ENCODE measurements around the gene CDH18.

CDH18 gene

DNA sequence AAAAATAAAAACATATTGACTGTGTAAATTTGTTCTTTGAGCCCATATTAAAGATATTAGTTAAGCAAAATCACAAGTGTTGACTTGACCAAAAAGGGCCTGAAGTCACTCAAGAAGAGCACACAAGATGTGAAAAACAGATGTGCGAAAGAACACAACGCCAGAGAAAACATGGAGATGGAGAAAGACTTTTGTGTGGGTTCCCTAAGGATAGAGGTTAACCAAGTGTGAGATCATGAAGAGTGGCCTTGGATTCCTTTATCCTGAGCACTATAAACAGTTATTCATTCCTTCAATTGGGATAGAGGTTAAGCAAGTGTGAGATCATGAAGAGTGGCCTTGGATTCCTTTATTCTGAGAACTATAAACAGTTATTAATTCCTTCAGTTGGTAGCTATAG, 361.8 kb downstream of the CDH18 start:
- Histone ChIP-seq H3K9ac (ENCODE audit: low read length) (no peak overlapping the region), H4K20me1 (ENCODE audit: insufficient read depth, low read length) (no peaks in the 10 kb centered on the region), H3F3A (ENCODE audit: insufficient read depth, low read length) (no peaks in the 10 kb centered on the region), H3K4me1 (ENCODE audit: insufficient read depth, low read length, severe bottlenecking) (no peaks in the 10 kb centered on the region), H3K9me3 (ENCODE audit: low read length) (no peaks in the 10 kb centered on the region), H3K36me3 (ENCODE audit: insufficient read depth, low read length) (no peaks in the 10 kb centered on the region), H2AFZ (ENCODE audit: low read length) (no peak overlapping the region), H3K4me3 (ENCODE audit: low read depth, low read length, poor library complexity, severe bottlenecking) (no peak overlapping the region), H3K27me3 (ENCODE audit: insufficient read depth, low read length) (no peaks in the 10 kb centered on the region), H3K4me2 (ENCODE audit: low read length) (no peak overlapping the region), H3K9me2 (ENCODE audit: low read depth, low read length) (no peaks in the 10 kb centered on the region), H3K79me2 (ENCODE audit: insufficient read depth, low read length) (no peaks in the 10 kb centered on the region), H3K27ac (ENCODE audit: low read depth, low read length, poor library complexity, severe bottlenecking) (no peak overlapping the region)
- TF ChIP-seq, protein P1, sequence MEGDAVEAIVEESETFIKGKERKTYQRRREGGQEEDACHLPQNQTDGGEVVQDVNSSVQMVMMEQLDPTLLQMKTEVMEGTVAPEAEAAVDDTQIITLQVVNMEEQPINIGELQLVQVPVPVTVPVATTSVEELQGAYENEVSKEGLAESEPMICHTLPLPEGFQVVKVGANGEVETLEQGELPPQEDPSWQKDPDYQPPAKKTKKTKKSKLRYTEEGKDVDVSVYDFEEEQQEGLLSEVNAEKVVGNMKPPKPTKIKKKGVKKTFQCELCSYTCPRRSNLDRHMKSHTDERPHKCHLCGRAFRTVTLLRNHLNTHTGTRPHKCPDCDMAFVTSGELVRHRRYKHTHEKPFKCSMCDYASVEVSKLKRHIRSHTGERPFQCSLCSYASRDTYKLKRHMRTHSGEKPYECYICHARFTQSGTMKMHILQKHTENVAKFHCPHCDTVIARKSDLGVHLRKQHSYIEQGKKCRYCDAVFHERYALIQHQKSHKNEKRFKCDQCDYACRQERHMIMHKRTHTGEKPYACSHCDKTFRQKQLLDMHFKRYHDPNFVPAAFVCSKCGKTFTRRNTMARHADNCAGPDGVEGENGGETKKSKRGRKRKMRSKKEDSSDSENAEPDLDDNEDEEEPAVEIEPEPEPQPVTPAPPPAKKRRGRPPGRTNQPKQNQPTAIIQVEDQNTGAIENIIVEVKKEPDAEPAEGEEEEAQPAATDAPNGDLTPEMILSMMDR (IDR thresholded peaks at IDR 0.05; ENCODE audit: low read length) = no peak
- TF ChIP-seq EZH2 (IDR thresholded peaks at IDR 0.05; ENCODE audit: borderline replicate concordance, low read length) = no peak

DNA sequence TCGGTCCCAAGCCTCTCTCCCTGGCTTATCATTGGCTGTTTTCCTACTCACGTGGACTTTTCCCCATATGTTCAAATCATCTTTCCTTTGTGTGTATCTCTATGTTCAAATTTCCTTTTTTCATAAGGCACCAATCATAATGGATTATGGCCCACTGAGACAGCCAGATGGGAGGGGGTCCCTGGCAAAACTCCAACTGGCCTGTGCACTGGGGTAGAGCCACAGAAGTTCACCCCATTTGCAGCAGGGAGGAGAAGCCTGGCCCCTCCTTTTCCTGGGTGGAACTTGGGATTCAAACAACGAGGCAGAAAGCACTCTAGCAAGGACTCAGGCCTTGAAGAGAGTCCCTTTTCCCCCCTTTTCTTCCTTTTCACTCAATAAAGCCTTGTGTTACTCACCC, 362.4 kb downstream of the CDH18 start:
- H2AFZ ChIP-seq (ENCODE audit: low read length) = no peak overlapping the region

DNA sequence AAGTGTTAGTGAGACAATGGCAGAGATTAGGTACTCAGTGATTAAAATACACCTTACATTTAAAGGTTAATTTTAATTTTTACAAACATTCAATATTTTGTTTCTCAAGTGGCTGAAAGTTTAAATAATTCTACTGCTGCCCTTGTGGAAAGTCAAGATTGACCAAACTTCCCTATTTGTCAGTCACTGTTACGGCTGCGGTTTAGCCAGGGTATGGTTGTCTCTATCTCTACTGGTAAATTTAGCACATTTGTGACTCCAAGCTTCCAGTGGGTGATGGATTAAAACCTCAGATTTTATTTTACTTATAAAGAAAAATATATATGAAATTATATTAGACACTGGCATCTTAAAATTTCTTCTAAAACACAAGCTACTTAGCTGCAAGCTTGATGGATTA, 368.4 kb downstream of the CDH18 start:
- no peak overlapping the region for H3K27ac ChIP-seq (ENCODE audit: low read depth, low read length, poor library complexity, severe bottlenecking)
- H3K4me1 ChIP-seq (ENCODE audit: insufficient read depth, low read length, severe bottlenecking) = no peaks in the 10 kb centered on the region
- no peak overlapping the region for H3K9ac ChIP-seq (ENCODE audit: low read length)
- TF ChIP-seq EZH2 (IDR thresholded peaks at IDR 0.05; ENCODE audit: borderline replicate concordance, low read length) = no peak
- TF ChIP-seq, protein P1 (IDR thresholded peaks at IDR 0.05; ENCODE audit: low read length) = no peak
- no peak overlapping the region for H3K4me2 ChIP-seq (ENCODE audit: low read length)
- H3K4me3 ChIP-seq (ENCODE audit: low read depth, low read length, poor library complexity, severe bottlenecking) = no peak overlapping the region
- H3K9me3 ChIP-seq (ENCODE audit: low read length) = no peaks in the 10 kb centered on the region
- no peaks in the 10 kb centered on the region for H3K36me3 ChIP-seq (ENCODE audit: insufficient read depth, low read length)
- no peaks in the 10 kb centered on the region for H4K20me1 ChIP-seq (ENCODE audit: insufficient read depth, low read length)
- H3K9me2 ChIP-seq (ENCODE audit: low read depth, low read length) = no peaks in the 10 kb centered on the region
- no peaks in the 10 kb centered on the region for H3K27me3 ChIP-seq (ENCODE audit: insufficient read depth, low read length)
- no peak overlapping the region for H2AFZ ChIP-seq (ENCODE audit: low read length)
- no peaks in the 10 kb centered on the region for H3K79me2 ChIP-seq (ENCODE audit: insufficient read depth, low read length)
- no peaks in the 10 kb centered on the region for H3F3A ChIP-seq (ENCODE audit: insufficient read depth, low read length)

More for the DNA sequence above, 362.4 kb downstream of the CDH18 start:
- Histone ChIP-seq H3K9me3 (ENCODE audit: low read length) (no peaks in the 10 kb centered on the region), H3K9me2 (ENCODE audit: low read depth, low read length) (no peaks in the 10 kb centered on the region), H3K36me3 (ENCODE audit: insufficient read depth, low read length) (no peaks in the 10 kb centered on the region), H3F3A (ENCODE audit: insufficient read depth, low read length) (no peaks in the 10 kb centered on the region), H3K9ac (ENCODE audit: low read length) (no peak overlapping the region), H3K4me3 (ENCODE audit: low read depth, low read length, poor library complexity, severe bottlenecking) (no peak overlapping the region), H3K4me1 (ENCODE audit: insufficient read depth, low read length, severe bottlenecking) (no peaks in the 10 kb centered on the region), H4K20me1 (ENCODE audit: insufficient read depth, low read length) (no peaks in the 10 kb centered on the region), H3K27ac (ENCODE audit: low read depth, low read length, poor library complexity, severe bottlenecking) (no peak overlapping the region), H3K79me2 (ENCODE audit: insufficient read depth, low read length) (no peaks in the 10 kb centered on the region), H3K27me3 (ENCODE audit: insufficient read depth, low read length) (no peaks in the 10 kb centered on the region), H3K4me2 (ENCODE audit: low read length) (no peak overlapping the region)
- no peak for TF ChIP-seq EZH2 (IDR thresholded peaks at IDR 0.05; ENCODE audit: borderline replicate concordance, low read length)
- TF ChIP-seq, protein P1 (IDR thresholded peaks at IDR 0.05; ENCODE audit: low read length) = no peak

Data from OCI-LY1 (cell line).